HG02763 (cell line): ENCODE results near the gene PFKP.

Experiments
- ATAC-seq: cut with Tn5 transposase; IDR thresholded peaks from one replicate; pipeline ENCODE4 v1.9.1; 2021; ENCODE audit warnings: mild to moderate bottlenecking, moderate library complexity; ENCODE audit not compliant: unreplicated experiment

Gene PFKP

DNA sequence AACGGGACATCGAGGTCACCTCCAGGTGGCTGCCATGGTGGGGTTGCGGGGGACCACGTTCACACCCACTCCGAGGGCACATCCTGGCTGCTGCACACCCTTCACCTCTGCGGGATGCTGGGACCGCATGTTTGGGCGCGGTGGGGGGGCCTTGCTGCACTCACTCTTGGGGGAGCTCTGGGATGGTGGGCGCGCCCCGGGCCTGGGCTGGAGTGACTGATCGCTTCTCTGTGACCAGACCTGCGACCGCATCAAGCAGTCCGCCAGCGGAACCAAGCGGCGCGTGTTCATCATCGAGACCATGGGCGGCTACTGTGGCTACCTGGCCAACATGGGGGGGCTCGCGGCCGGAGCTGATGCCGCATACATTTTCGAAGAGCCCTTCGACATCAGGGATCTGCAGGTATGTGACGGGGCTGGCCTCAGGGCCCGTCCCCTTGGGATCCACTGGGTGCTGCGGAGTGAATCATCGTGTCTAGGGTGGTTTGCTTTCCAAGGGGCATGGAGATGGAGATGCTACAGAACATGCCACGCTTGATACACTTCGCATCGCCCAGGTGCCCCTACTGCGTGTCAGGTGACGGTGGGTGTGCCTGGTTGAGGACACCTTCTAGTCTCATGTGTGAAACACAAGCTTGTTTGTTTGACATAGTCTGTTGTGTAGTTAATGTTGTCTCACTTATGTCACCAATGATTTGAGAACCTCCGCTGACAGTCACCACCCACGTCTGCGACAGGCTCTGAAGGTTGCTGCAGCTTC, 62.4 kb downstream of the PFKP start:
- ATAC-seq, result no peak

DNA sequence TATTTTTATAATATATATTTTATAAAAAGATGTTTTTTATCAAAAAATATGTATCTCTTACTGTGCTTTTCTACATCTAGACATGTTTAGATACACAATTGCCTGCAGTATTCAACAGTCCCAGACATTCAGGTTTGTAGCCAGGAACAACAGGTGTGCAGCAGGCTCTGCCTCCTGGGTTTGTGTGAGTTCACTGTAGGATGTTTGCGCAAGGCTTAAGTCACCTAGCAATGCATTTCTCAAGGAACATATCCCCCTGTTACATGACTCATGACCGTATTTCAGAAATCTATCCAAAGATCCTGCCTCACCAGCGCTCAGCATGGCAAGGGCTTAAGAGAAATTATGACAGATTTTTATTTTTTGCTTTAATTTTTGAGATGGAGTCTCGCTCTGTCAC, 63.8 kb downstream of the PFKP start:
- no peak for ATAC-seq

DNA sequence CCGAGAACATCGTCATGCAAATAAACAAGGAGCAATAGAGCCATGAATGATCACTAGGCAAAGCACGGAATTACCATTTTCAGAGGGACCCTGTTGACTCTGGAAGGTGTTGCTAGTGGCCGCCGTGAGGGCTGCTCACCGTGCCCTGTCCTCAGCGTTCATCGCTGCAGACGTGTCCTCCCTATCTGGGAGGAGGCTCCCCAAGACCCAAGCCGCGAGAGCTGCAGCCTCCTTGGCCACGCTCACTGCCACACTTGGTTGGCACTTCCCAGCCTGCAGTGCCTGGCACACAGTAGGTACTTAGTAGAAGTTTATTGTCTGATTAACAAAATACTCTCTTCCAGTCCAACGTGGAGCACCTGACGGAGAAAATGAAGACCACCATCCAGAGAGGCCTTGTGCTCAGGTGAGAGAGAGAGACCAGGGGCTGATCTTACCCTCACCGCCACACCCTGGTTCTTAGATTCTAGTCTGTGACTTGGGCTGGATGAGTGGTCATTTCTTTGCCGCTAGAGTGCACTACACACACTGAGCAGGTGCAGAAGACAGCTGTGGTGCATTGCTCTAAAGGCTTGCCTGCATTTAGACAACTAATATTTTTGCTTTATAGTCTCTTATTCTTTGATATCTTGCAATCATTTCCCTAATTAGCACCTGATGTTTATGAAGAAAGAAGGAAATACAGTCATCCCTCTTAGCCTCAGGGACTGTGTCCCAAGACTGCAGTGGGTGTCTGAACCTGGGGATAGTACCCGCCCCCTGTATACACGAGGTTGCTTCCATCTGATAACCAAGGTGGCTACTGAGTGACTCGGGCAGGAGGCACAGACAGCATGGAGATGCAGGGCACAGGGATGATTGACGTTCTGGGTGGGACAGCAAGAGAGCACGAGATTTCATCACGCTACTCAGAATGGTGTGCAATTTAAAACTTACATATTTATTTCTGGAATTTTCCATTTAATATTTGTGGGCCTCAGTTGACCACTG, 65.0 kb downstream of the PFKP start:
- no peak for ATAC-seq

DNA sequence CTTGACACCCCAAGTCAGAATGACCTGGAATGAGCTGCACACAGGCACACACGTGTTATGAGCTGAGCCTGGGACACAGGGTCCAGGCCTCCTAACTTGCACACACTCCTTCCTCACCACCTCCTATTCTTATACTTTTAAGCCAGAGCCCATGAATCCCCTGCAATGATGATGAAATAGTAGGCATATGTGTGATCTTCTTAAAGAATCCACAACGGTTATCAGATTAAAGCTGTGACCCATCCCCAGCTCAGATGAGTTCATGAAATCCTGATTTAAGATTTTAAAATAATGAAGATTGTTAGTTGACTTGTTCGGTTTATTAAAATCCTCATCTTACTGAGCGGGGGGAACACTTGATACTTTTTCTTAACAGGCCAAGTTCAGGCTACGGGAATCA, 66.6 kb downstream of the PFKP start:
- ATAC-seq, result no peak

DNA sequence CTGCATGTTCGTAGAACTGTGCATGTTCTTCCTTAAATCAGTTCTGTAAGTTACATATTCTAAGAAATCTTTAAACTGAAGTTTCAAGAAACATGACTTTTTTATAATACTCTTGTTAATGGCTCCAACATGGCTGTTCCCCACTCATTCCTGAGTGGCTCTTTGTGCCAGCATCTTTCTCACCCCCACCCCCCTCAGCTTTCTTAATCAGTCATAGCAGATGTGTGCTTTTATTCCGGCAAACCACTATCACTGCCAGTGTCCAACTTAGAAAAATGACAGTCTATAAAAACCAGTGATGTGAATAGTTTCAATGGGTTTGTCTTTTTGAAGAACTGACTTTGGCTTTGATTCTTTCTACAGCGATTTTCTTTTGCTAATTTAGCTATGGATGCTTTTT, 67.7 kb downstream of the PFKP start:
- no peak for ATAC-seq

DNA sequence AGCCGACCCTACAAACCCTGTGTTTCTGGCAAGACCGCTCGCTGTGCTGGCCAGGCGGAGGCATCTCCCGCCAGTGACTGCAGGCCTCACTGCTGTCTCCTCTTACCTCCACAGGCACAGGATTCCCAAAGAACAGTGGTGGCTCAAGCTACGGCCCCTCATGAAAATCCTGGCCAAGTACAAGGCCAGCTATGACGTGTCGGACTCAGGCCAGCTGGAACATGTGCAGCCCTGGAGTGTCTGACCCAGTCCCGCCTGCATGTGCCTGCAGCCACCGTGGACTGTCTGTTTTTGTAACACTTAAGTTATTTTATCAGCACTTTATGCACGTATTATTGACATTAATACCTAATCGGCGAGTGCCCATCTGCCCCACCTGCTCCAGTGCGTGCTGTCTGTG, 69.0 kb downstream of the PFKP start:
- no peak for ATAC-seq

DNA sequence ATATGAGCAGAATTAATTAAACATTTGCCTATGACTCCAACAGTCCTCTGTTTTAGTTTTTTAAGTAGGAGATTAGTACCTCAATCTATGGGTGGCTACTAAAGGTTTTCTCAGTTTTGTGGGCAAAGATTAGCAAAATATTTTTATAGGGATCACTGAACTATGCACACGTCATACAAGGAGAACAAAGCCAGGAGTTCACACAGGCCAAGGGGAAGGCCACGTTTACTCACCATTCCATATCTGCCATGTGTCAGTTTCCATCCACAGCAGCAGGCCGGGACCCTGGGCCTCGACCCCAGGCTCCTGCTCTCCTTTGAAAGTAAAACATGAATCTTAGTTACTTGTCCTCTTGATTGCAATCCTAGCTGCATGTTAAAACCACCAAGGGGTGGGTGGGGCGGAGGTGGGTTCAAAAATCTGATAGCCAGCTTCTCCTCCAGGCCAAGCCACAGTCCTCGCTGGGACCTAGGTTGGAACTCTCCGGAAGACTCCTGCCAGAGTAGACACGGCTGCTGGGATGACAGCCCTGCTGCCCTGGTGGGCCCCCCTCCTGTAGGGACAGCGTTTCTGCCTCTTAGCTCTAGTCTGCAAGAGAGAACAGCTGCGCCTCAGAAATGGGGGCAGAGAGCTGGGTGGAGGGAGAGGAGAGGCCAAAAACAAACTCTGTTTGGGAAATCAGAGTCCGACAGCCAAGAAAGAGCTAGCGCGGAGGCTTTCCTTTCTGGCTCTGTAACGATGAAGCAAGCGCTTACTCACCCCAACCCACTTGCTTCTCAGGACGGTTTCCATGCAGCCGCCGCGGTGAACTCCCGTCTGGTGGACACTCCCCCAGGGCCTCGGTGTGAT, 69.6 kb downstream of the PFKP start:
- no peak for ATAC-seq

DNA sequence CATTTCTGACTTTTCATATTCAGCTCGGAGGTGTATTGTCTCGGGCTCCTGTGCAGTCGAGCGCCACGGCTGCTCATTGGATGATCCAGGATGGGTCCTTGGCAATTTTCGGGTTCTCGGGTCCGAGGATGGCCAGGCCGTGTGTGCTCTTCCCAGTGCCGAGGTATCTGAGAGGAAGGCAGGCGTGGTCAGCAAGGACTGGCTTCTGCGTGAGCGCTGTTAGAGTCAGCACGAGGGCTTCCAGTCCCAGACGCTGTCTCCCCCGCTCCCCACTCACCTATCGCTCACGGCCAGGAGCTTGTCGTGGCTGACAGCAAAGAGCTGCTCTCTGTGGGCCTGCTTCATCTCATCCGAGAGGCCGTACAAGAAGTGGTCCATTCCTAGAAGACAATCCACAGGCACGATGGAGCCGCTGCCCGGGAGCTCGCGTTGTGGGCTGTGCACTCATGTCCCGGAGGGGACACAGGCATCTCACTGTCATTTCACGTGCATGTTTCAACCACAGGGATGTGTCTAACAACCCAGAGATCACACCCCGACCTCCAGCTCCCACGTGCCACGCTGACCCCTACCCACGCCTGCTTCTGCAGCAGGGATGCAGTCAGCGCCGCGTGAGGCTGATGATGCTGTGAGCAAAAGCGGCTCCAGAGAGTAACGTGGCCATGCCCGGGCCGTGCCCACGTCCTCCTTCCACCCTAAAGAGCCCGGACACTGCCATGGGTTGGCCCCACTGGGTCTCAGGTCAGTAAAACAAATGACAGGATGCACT, 70.8 kb downstream of the PFKP start:
- ATAC-seq, result no peak

DNA sequence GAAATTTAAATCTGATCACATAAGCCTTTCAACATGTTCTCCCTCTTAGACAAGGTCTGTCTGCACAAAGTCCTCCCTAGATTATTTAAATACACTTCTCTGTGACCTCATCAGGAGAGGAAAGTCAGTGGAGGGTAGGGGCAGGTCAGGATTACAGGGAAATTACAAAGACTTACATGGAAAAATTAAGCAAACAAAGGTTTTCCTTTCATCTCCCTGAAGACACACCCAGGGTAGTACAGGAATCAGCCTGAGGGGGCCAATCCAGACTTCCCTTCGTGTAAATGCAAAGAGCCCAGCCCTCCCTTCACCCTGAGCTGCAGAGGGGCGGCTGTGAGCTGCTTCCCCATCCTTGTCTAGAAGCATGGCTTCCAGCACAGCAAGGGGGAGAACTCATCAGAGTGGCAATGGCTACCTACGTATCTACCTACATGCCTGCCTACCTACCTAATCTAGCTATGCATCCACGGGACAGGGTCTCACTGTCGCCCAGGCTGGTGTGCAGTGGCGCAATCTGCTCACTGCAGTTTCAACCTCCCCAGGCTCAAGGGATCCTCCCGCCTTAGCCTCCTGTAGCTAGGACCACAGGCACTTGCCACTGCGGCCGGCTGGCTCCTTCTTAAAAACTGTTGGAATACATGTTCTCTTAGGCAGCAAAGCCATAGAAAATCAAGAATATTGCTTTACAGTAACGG, 72.0 kb downstream of the PFKP start:
- no peak for ATAC-seq

DNA sequence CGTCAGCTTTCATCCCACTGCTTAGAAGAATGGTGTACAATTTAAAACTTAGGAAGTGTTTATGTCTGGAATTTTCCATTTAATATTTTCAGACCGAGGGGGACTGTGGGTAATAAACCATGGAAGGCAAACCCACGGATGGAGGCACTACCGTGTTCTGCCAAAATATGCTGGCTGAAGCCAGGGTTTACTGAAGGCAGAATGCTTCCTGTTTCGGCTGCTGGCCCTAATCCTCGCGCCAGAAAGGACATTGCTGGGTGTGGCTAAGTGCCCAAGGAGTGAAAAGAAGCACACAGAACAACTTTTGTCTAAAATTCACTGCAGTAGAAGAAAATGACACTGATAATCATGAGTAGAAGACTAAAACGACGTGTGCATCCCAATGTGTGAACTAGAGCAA, 72.9 kb downstream of the PFKP start:
- ATAC-seq, result no peak

DNA sequence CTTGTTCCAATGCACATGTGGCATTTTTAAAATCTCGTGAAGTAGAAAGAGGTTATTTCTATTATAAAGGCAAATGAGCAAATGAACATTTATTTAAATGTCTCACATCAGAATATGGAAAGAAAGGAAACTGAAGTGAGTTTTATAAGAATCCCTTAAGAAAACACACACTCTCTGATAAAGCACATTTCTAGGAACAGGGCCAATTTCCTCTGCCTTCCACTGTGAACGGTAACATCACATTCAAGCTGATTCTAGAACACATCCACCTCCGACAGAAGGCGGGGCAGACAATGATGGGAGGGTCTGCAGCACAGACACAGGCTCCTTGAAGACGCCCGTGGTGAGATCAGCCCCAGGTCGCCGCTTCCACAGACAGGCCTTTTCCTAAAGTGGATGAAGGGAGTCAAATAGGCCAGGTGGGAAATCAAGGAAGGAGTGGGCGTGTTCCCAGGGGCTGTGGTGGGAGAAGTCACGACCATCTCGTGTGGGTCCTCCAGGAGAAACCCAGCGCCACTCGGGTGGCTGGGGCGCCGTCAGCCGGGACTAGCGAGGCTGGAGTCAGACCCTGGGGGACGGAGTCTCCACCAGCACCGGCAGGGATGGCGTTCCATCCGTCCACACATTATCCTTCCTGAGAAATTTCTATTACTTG, 74.1 kb downstream of the PFKP start:
- no peak for ATAC-seq

DNA sequence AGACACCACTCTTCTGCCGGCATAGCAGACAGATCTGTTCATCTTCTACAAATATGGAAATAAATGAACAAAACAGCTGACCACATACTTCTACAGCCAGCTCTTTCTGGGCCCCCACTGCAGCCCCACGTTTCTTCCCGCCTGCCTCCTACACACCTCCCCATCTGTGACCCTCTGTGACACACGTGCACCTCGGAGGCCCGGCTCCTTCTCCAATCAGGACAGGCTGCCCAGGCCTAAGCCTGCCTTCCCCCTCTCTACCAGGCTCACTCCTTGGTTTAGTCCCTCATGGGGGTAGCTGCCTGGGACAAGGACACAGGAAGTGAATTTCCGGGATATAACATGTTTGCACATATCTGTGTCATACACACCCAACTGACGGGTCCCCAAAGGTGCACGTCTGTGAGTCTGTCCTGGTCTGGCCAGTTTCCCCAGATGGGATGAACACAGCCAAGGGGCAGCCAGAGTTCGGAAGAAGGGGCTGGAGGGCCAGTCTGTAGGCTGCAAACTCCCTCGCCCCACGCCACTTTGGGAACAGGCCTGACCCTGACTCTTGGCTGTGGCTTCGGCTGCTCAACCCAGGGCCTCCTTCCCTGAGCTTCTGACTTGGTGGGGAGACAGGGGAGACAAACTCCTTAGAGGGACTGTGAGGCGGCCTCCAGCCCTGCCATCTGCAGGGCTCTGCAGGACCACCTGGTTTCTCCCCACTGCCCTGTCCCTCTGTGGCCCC, 75.0 kb downstream of the PFKP start:
- ATAC-seq, result no peak

DNA sequence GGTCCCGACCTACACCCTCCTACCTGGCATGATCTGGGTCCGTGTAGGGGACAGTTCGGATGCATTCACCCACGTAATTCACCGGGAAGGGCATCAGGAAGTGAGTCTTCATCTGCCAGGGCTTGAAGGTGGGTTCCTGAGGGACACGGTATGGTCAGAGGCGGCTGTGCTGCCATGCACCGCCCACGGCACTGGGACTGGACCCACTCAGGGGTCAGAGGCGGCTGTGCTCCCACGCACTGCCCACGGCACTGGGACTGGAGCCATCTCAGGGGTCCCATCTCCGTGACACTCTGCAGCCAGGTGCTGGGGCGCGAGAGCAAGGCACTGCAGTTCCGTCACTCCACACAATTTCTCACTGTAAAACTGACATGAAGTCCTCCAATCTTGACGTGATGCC, 76.0 kb downstream of the PFKP start:
- no peak for ATAC-seq

DNA sequence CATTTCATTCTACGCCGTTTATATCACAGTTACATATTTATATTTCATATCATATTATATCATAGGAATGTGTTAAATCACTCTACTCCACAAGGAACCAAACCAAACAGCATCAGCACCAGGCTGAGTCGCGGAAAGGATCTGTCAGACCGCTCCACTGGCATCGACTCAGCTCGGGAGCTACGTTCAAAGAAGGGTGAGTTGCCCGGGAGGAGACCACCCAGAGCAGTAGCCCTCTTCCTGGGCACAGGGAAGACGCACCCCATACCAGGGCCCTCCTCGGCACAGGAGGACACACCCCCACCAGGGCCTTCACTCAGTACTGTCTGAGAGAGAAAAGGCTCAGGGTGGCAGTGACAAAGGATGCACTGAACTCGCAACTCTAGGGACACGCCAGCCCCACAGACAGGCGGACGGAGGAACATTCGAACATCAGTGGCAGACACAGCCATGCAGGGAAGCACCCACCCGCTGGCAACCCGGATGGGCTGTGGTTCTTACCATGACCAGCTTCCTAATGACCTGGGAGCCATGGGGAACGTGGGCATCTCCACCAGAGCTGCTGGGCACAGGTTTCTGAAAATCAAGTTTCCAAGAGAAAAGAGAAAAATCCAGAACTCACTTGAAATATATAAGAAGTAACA, 76.6 kb downstream of the PFKP start:
- ATAC-seq, result no peak

DNA sequence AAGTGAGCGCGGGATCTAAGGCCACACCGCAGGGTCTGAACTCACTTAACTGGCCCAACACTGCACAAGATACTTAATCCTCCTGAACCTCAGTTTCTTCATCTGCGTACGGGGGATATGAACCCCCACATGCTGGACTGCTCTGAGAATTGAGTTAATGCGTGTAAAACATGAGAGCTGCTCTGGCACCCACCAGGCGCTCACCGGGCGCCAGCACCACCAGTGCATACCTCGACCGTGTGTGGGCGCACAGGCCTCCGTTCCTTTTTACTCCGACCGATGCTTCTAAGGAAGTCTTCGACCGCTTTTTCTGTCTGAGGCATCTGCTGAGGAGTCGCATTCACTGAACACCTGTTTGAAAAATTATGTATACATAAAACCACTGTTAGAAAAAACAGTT, 78.0 kb downstream of the PFKP start:
- ATAC-seq, result no peak

DNA sequence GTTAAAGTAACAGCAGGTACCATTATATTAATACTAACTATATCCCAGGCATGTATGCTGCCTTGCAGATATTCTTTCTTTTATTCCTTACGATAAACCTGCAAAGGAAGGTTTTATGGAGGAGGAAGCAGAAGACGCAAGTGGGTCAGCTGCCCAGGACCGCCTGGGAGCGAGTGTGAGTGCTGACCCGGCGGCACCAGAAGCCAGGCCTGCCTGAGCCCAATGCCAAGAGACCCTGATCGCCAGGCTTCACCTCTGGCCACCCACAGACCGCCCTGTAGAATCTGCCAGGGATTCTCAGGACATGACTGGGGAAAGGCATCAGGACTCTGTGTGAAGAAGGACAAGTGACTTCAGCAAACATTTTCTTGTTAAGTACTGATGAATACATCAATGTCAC, 78.9 kb downstream of the PFKP start:
- no peak for ATAC-seq

DNA sequence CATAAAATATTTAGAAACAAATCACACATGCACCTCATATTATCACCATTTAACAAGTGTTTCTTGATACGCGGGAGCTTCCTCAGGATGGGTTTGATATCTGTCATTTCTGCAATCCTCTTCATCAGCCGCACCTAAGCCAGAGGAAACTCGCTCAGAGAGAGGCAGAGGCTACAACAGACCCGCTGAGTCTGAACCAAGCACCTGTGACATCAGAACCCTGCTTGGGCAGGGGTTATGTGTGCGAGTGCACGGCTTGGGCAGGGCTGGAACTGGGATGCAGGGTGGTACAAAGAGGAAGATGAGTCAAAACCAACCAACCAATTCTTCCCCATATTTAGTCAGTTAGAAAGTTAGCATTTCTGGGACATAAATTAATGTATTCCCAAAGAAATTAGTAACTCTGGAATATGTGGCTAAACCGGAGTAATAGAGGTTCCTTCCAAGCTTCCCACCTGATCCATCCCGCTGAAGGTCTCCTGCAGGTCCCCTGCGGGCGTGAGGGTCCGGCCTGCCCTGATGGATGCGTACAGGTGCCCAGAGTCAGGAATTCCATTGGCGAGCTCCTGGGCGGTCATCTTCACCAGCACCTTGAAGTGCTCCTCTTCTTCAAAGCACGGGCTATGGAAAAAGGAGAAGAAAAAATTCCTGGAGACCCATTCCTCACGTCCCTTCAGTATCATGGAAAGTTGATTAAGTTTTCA, 79.9 kb downstream of the PFKP start:
- ATAC-seq, result no peak

DNA sequence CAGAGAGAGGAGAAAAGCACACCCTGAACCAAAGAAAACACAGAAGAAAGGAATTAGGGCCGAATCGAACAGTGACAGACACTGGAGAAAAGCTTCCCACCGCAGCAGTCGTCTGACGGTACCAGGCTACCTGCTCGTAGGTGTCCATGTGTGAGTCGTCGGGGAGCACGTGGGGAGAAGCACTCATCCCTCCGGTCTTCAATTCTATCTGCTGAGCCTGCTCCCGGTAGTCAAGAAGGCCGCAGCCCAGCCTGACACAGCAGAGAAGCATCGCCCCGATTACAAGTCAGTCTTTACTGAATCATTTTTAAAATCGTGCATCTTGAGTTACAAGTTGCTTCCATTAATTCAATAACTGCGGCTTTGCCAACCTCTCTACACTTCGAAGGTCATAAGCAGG, 80.7 kb downstream of the PFKP start:
- no peak for ATAC-seq
